A549 (cell line): Measurements from ENCODE around the gene NXN. TPM values are rescaled to one million over a fixed set of nuclear protein-coding genes. Genes with fewer than 3 reads are reported as not detected.
A peak's percentile ranks its signal among the peaks of the same experiment; 100 is the strongest.
"Not testable (repeated sequence)": the region's sequence is repeated elsewhere in the genome, so short reads cannot be mapped to it uniquely, and the experiment has no call there.

ENCODE experiments used
- ATAC-seq, 2 experiments: fragments of 200-7000 bp in 1 of 2; fragments of >200 bp in 1 of 2; cut with Nextera tagmentation in 1 of 2; cut with Tn5 transposase in 1 of 2; 3 replicates each; pipeline versions ENCODE4 v1.8.0 to v1.9.1; 2018 to 2020; ENCODE audit warnings: mild to moderate bottlenecking in 1 of 2, moderate library complexity in 1 of 2
- CTCF ChIA-PET: fragments of 300-600 bp; sonication (Branson Sonifier 250); formaldehyde crosslinking; extraction: SDS; loops from one replicate; lab custom pipeline; 2021; ENCODE audit warnings: antibody characterized with exemption, inconsistent platforms; lab: Yijun Ruan, JAX
- POLR2A ChIA-PET: fragments of 350-600 bp; formaldehyde crosslinking; extraction: SDS; loops from one replicate; lab custom pipeline; 2021; ENCODE audit warnings: antibody characterized with exemption, inconsistent platforms; lab: Yijun Ruan, JAX
- DNase-seq, 2 experiments: peaks; one replicate each; pipeline versions ENCODE4 v3.0.0 to v3.0.0-alpha.2; 2011 to 2016; ENCODE audit warnings: low read depth in 1 of 2, low spot score in 1 of 2
- FAIRE-seq: peaks from 2 replicates; lab custom pipeline; 2011; peaks lifted over from hg19 to GRCh38; lab: Jason Lieb, UNC
- H3K27ac ChIP-seq, 2 experiments: fragments of >200 bp; sonication (Bioruptor Twin); formaldehyde crosslinking; 3 replicates each; pipeline ENCODE4 v1.5.1; 2016 to 2017
- H3K4me1 ChIP-seq: fragments of >200 bp; sonication (Bioruptor Twin); formaldehyde crosslinking; 3 replicates; pipeline ENCODE4 v1.6.1; 2016
- H3K4me2 ChIP-seq: fragments of >200 bp; sonication (Bioruptor Twin); formaldehyde crosslinking; 3 replicates; pipeline ENCODE4 v1.6.1; 2016
- H3K4me3 ChIP-seq: fragments of >200 bp; sonication (Bioruptor Twin); formaldehyde crosslinking; 3 replicates; pipeline ENCODE4 v1.5.1; 2016
- H3K9me3 ChIP-seq: fragments of >200 bp; sonication (Bioruptor Twin); formaldehyde crosslinking; 3 replicates; pipeline ENCODE4 v1.6.1; 2016
- BCL3 ChIP-seq: fragments of >200 bp; sonication (Bioruptor Twin); formaldehyde crosslinking; IDR thresholded peaks from 3 replicates; pipeline ENCODE4 v1.6.1; 2016
- BHLHE40 ChIP-seq: IDR thresholded peaks from 2 replicates; pipeline ENCODE4 v1.6.1; 2012; ENCODE audit warnings: low read depth, low read length, inconsistent platforms
- EHMT2 ChIP-seq: fragments of 200-600 bp; sonication (generic); IDR thresholded peaks from 2 replicates; pipeline ENCODE4 v1.6.1; 2016; ENCODE audit warnings: antibody characterized with exemption, low read depth, mild to moderate bottlenecking, moderate library complexity
- EP300 ChIP-seq, 2 experiments: fragments of >200 bp; sonication (Bioruptor Twin); formaldehyde crosslinking; IDR thresholded peaks; 2 replicates in 1 of 2; 3 replicates in 1 of 2; pipeline ENCODE4 v1.6.1; 2016 to 2017
- HEYL ChIP-seq: fragments of 250-450 bp; sonication (Bioruptor Pico); IDR thresholded peaks from 2 replicates; pipeline ENCODE4 v1.8.0; 2021; ENCODE audit warnings: mild to moderate bottlenecking, moderate library complexity
- HOXB5 ChIP-seq: fragments of 250-450 bp; sonication (Bioruptor Pico); IDR thresholded peaks from 2 replicates; pipeline ENCODE4 v1.5.0; 2020; ENCODE audit warnings: mild to moderate bottlenecking, moderate library complexity
- MAFK ChIP-seq: fragments of 450-650 bp; IDR thresholded peaks from 2 replicates; pipeline ENCODE4 v1.6.1; 2014; ENCODE audit not compliant: partially characterized antibody
- MAX ChIP-seq: IDR thresholded peaks from 2 replicates; pipeline ENCODE4 v1.6.1; 2012
- MYC ChIP-seq: IDR thresholded peaks from 2 replicates; pipeline ENCODE4 v1.6.1; 2012; ENCODE audit warnings: mild to moderate bottlenecking, inconsistent platforms, low read length, improper control_type of control experiment, borderline replicate concordance
- NFE2L2 ChIP-seq: fragments of 150-350 bp; conservative IDR thresholded peaks from 2 replicates; pipeline ENCODE4 v1.6.1; 2014; ENCODE audit warnings: low read length
- NPAS2 ChIP-seq: fragments of 250-450 bp; sonication (Bioruptor Pico); IDR thresholded peaks from 2 replicates; pipeline ENCODE4 v1.8.0; 2022; ENCODE audit warnings: mild to moderate bottlenecking, moderate library complexity, borderline replicate concordance
- NR3C1 ChIP-seq: fragments of >200 bp; sonication (Bioruptor Twin); formaldehyde crosslinking; IDR thresholded peaks from 3 replicates; pipeline ENCODE4 v1.6.1; 2017
- PHF8 ChIP-seq: fragments of 200-600 bp; sonication (generic); IDR thresholded peaks from 2 replicates; pipeline ENCODE4 v1.6.1; 2016; ENCODE audit warnings: low read depth, mild to moderate bottlenecking, antibody characterized with exemption, moderate library complexity, borderline replicate concordance
- RAD21 ChIP-seq, 2 experiments: fragments of >200 bp in 1 of 2; sonication (Bioruptor Twin) in 1 of 2; formaldehyde crosslinking in 1 of 2; IDR thresholded peaks in 1 of 2; conservative IDR thresholded peaks in 1 of 2; 2 replicates in 1 of 2; 3 replicates in 1 of 2; pipeline ENCODE4 v1.6.1; 2012 to 2018; ENCODE audit warnings: inconsistent platforms in 1 of 2
- RCOR1 ChIP-seq: fragments of 150-350 bp; IDR thresholded peaks from 2 replicates; pipeline ENCODE4 v1.6.1; 2014; ENCODE audit warnings: antibody characterized with exemption, low read length, low read depth
- REST ChIP-seq: fragments of 200-600 bp; sonication (generic); IDR thresholded peaks from 2 replicates; pipeline ENCODE4 v1.6.1; 2016; ENCODE audit warnings: antibody characterized with exemption, mild to moderate bottlenecking, moderate library complexity
- RFX5 ChIP-seq: fragments of 450-650 bp; IDR thresholded peaks from 2 replicates; pipeline ENCODE4 v1.7.1; 2014; ENCODE audit warnings: antibody characterized with exemption, mild to moderate bottlenecking, moderate library complexity
- SREBF2 ChIP-seq: fragments of 450-650 bp; IDR thresholded peaks from 2 replicates; pipeline ENCODE4 v1.6.1; 2014; ENCODE audit warnings: mild to moderate bottlenecking, moderate library complexity
- ZFP36 ChIP-seq: fragments of 450-650 bp; IDR thresholded peaks from 2 replicates; pipeline ENCODE4 v1.6.1; 2014; ENCODE audit warnings: borderline replicate concordance; ENCODE audit not compliant: partially characterized antibody
- ZNF302 ChIP-seq: fragments of 250-450 bp; sonication (Bioruptor Pico); IDR thresholded peaks from 2 replicates; pipeline ENCODE4 v1.9.0; 2021; ENCODE audit warnings: inconsistent platforms, mild to moderate bottlenecking, moderate library complexity
- WGBS: methylation state at CpG from one replicate; pipeline ENCODE4 v1.1.6; 2017; ENCODE audit errors: missing lambda C conversion rate; 5-methylcytosine and 5-hydroxymethylcytosine counted together
- polyA plus RNA-seq, 4 experiments: library from polyadenylated mRNA; depleted of rRNA in 3 of 4; stranded (reverse); fragments of >200 nt; fragmentation: RNase III in 1 of 4; extraction: RNeasy Plus Mini Kit Qiagen cat#74134 plus additional on column Dnase treatment in 1 of 4; gene quantifications; 2 replicates in 3 of 4; 3 replicates in 1 of 4; pipeline ENCODE4 v1.2.3, GENCODE V29; 2011 to 2017

NXN gene
- polyA plus RNA-seq, 2 of the 4 experiments (the other 2 are of a cell fraction) = 24.6 to 31.1 TPM

- H3K4me2 ChIP-seq, H3K4me3 ChIP-seq, H3K4me1 ChIP-seq, H3K9me3 ChIP-seq, FAIRE-seq, DNase-seq, H3K27ac ChIP-seq: not testable (repeated sequence)
- POLR2A ChIA-PET = interaction anchor here (0.6 kb wide), 1 partner anchor 127 kb away, joined by 4 read pairs; no protein-coding TSS in a partner anchor
- ATAC-seq = peak; percentile 10 to 30; a peak in 5 of 6 replicates
- WGBS = 93% methylated on average over 27 of the region's 38 CpGs
- CTCF ChIA-PET = interaction anchor here (0.6 to 19.5 kb wide), 4 partner anchors 64 to 207 kb away, joined by 3 to 428 read pairs (median 3); partner anchors contain the start of genes NXN and TIMM22
These were observed 189.4 kb downstream of the NXN start for GRCh38 chr17:789931-790873.

- peaks cover 8% of the 10 kb centered on the region; the same call in 2 of the 3 replicates for H3K4me1 ChIP-seq
- FAIRE-seq = peak; percentile 28
These were observed 190.3 kb downstream of the NXN start for GRCh38 chr17:789160-789840.

GRCh38 chr17:788551-788950 is 191.0 kb downstream of the NXN start:
- no peaks in the 10 kb centered on the region for H3K9me3 ChIP-seq
- no peak overlapping the region for H3K4me3 ChIP-seq
- FAIRE-seq (no peak), DNase-seq (no peak), ATAC-seq (no peak)
- POLR2A ChIA-PET = interaction anchor here (1.7 kb wide), 1 partner anchor 12 kb away, joined by 3 read pairs; no protein-coding TSS in a partner anchor
- CTCF ChIA-PET = interaction anchor here (0.6 to 19.5 kb wide), 7 partner anchors 32 to 268 kb away, joined by 3 to 428 read pairs (median 3); partner anchors contain the start of genes NXN and TIMM22
- 78% methylated on average over 4 of the region's 4 CpGs for WGBS
- H3K4me2 ChIP-seq = no peak overlapping the region
- TF ChIP-seq SREBF2 (no peak), REST (no peak), HEYL (no peak), ZNF302 (no peak), RFX5 (no peak), RCOR1 (no peak), BCL3 (no peak), EHMT2 (no peak), NR3C1 (no peak), ZFP36 (no peak)
- TF ChIP-seq, all 56 proteins: peak for 0
- Histone ChIP-seq H3K4me1 (peaks cover 13% of the 10 kb centered on the region), H3K27ac (no peak overlapping the region)

More at GRCh38 chr17:789160-789840, 190.3 kb downstream of the NXN start:
- no peak for ATAC-seq
- DNase-seq = no peak
- POLR2A ChIA-PET = interaction anchor here (1.7 kb wide), 1 partner anchor 11 kb away, joined by 3 read pairs; no protein-coding TSS in a partner anchor
- Histone ChIP-seq H3K4me2 (no peak overlapping the region), H3K9me3 (no peaks in the 10 kb centered on the region), H3K27ac (no peak overlapping the region), H3K4me3 (no peak overlapping the region)
- TF ChIP-seq HOXB5 (CRISPR knock-in tag) (no peak), EP300 (IDR thresholded peaks at IDR 0.05) (no peak), MAX (no peak), BHLHE40 (no peak), MYC (no peak), RAD21 (conservative IDR thresholded peaks at IDR 0.05 in 1 of 2, IDR thresholded peaks at IDR 0.05 in 1 of 2) (no peak), ZNF302 (no peak), NPAS2 (CRISPR knock-in tag) (no peak), PHF8 (no peak), MAFK (no peak), NFE2L2 (no peak), HEYL (no peak)
- WGBS = 92% methylated on average over 14 of the region's 14 CpGs
- CTCF ChIA-PET = interaction anchor here (0.6 to 19.5 kb wide), 5 partner anchors 65 to 207 kb away, joined by 3 to 428 read pairs (median 3); partner anchors contain the start of genes NXN and TIMM22
